Fibroblast of the aortic adventitia (primary cell): ENCODE measurements around the gene NOP56. TPM values are rescaled to one million over a fixed set of nuclear protein-coding genes. Genes with fewer than 3 reads are reported as not detected.

Experiments
- DNase-seq: peaks from one replicate; pipeline ENCODE4 v3.0.0-alpha.2; 2010; ENCODE audit warnings: low read depth
- H3K4me3 ChIP-seq: 2 replicates; pipeline ENCODE4 v1.5.1; 2011; ENCODE audit warnings: low read depth, mild to moderate bottlenecking, control low read depth, low read length, moderate library complexity
- CTCF ChIP-seq: IDR thresholded peaks from 2 replicates; pipeline ENCODE4 v1.5.1; 2011; ENCODE audit warnings: mild to moderate bottlenecking, low read length, control low read depth, inconsistent platforms; ENCODE audit not compliant: insufficient read depth
- total RNA-seq: library from RNA; depleted of rRNA; stranded (reverse); fragments of >200 nt; gene quantifications from 2 replicates; pipeline ENCODE4 v1.2.3, GENCODE V29; 2012; ENCODE audit warnings: low replicate concordance

The NOP56 gene
- total RNA-seq, 1 donor: 106 TPM

GRCh38 chr20:2658414-2659354, 6.3 kb downstream of the NOP56 start:
- DNase-seq: no peak
- TF ChIP-seq CTCF: no peak
- no peak overlapping the region for H3K4me3 ChIP-seq

- no peak for DNase-seq
- H3K4me3 ChIP-seq: no peak overlapping the region
- no peak for TF ChIP-seq CTCF
Observed at GRCh38 chr20:2659547-2659946, 7.1 kb downstream of the NOP56 start.

- TF ChIP-seq CTCF: no peak
- DNase-seq: no peak
- H3K4me3 ChIP-seq: peak overlapping the region; percentile 100
Observed at GRCh38 chr20:2663364-2663886, 11.0 kb downstream of the NOP56 start.

GRCh38 chr20:2663887-2664719, 11.7 kb downstream of the NOP56 start, which contains the start of gene IDH3B:
IDH3B (minus strand) TSS chr20:2664216; CDS start chr20:2664188, 28 bp downstream.
- TF ChIP-seq CTCF: no peak
- H3K4me3 ChIP-seq: peak within 1 kb of the TSS; percentile 100
- DNase-seq: peak; percentile 93

- TF ChIP-seq CTCF: peak; percentile 12
- DNase-seq: no peak
- no peak overlapping the region for H3K4me3 ChIP-seq
Observed at GRCh38 chr20:2671977-2672376, 19.5 kb downstream of the NOP56 start.

GRCh38 chr20:2672446-2672845, 20.0 kb downstream of the NOP56 start:
- H3K4me3 ChIP-seq: no peak overlapping the region
- no peak for DNase-seq
- TF ChIP-seq CTCF: no peak
